NCI-H345 (cell line): Measurements from ENCODE around the gene ENKUR.
A peak's percentile ranks its signal among the peaks of the same experiment; 100 is the strongest.
"Not testable (repeated sequence)": the region's sequence is repeated elsewhere in the genome, so short reads cannot be mapped to it uniquely, and the experiment has no call there.

ENCODE experiments used
- DNase-seq: peaks from one replicate; lab custom pipeline; 2025; lab: John Stamatoyannopoulos, UW

Gene ENKUR

GRCh38 chr10:25023278-25023677, 7.3 kb upstream of the ENKUR start:
- DNase-seq: no peak

DNA sequence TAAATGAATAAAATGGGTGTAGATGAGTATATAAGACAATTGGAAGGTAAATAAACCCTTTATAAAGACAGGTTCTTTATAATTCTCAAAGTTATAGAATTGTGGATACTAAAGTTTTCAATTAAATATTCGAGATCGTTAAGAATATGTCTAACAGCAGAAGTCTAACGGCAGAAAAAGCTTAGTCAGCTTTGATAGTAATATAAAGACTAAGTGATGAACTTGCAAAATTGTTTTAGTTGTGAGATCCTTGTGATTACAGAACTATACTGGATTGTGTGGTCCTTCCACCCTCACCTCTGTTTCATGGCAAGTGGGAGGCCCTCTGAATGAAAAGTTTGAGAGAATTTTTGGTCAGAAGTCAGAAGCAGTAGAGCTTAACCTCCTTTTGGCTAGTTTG, 2.7 kb upstream of the ENKUR start:
- no peak for DNase-seq

- no peak for DNase-seq
Measured at GRCh38 chr10:25017661-25018060, 1.7 kb upstream of the ENKUR start.

DNA sequence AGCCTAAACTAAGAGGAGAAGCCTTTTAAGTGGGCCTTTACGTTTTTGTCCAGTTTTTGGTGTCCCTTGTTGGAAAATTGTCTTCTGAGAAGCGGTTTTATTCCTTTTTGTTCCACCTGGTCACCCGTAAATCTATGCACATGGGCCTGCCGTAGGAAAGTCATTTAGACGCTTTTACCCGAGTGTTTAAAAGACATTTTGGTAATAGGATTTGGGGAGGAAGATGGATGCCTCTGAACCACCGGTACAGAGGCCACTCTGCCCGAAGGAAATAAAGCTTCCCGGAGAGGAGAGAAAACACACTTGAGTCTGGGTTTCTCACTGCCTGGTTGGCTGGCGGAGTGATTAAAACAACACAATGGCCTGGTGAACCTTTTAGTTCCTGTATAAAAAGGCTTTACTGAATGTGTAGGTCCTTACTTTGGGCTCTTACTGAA, 1.2 kb upstream of the ENKUR start:
- peak; percentile 62 for DNase-seq

DNA sequence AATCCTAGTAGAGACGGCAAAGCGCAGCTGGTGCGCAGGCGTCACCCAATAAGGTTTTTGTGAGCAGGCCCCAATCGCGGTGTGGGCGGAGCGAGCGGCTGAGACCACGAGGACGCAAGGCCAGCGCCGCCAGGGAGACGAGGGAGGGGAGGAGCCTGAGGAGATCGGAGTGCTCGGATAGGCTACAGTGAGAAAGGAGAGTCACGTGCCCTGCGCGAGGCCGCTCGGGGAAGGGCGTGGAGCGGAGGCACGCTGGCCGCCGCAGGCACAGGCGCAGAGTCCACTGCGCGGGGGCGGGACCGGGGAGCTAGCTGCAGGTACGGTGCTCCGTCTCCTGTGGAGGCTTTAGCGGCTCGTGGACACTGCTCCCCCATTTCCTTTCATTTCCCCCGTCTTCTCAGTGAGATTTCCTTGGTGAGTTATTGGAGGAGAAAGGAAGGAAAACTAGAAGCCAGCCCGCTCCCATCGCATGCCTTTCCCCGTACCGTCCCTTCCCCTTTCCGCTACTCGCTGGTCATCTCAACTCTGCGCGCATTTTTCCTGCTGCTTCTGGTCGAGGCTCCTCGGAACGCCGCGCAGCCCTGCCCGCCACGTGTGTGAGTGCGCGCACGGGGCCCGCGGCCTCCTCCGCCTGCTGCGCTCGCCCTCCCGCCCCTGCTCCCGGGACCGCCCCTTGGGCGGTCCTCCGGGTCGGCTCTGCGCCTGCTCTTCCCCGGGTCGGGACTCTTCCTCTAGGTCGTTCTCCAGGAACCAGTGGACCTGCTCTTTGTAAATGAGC, 607 bp upstream of the ENKUR start, which contains the start of gene THNSL1:
Gene THNSL1 (plus strand): TSS at position 237 of the 778 bp plus-strand sequence. CDS start 6,612 bp downstream, outside the sequence.
- DNase-seq: peak; percentile 97

- no peak for DNase-seq
Measured at GRCh38 chr10:25014579-25014978, 1.4 kb downstream of the ENKUR start.

DNA sequence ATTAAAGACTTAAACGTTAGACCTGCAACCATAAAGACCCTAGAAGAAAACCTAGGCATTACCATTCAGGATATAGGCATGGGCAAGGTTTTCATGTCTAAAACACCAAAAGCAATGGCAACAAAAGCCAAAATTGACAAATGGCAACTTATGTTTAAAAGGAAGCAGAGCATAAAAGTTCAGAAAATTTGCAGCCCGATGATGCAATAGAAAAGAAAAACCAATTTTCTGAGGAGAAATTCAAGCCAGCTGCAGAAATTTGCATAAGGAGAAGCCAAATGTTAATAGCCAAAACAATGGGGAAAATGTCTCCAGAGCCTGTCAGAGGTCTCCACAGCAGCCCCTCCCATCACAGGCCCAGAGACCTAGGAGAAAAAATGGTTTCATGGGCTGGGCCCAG, 4.4 kb downstream of the ENKUR start:
- DNase-seq: not testable (repeated sequence)

DNA sequence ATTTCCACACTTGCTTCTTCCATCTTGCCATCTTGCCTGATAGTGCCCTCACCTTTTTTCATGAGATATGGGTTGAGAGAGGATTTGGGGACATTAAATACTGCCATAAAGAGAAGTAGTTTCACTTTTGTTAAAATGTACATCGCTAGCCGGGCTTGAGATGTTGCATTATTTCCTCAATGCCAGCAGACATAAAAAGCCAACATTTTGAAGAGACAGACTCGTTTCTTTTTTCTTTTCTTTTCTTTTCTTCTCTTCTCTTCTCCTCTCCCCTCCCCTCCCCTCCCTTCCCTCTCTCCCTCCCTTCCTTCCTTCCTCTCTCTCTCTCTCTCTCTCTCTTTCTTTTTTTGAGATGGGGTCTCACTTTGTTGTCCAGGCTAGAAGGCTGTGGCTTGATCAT, 17.9 kb downstream of the ENKUR start:
- DNase-seq: no peak

DNA sequence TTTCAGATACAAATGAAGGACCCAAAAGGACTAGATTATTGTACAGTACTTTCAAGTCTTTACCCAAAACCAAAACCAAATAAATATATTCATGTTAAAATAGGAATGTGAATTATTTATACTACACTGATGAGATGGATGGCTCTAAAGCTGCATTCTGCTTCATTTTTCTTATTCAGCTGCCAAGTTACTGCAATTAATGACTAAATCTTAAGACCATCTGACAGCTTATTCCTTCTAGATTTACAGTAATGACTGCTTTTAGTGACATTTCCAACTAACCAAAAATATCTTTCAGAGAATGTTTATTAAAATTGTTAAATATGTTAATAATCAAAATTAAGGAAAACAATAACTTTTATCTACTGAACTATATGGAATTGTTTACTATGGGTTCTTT, 20.9 kb downstream of the ENKUR start:
- DNase-seq: no peak

DNA sequence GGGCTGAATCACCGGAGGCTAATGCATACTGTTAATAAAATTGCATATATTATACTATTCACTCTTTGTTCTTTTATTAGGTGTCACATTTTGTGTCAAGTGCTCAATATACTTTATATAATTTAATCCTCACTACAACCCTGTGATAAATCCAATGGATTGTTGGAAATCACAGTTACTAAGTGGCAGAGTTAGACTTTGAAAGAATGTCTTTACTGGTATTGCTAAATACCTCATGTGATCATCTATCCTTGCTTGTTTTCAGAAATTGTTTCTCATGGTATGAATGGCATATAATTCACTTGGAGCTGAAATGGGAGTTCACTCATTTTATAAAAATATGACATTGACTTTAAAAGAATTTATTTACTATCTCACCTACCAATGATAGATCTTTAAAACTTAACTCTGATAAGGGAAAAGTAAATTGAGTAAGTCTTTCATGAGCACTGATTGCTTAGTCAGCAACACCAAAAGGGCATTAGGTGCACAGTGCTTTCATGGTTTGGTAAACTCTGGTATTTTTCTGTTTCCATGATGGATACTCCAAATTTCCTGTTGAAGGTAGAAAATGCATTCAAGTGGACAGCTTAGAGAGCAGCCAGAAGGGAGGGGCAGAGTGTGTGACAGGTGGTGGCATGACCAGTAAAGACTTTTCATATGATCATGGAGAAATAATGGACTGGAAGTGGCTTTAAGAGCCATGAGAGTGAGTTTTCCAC, 22.6 kb downstream of the ENKUR start:
- no peak for DNase-seq

GRCh38 chr10:24992512-24993133, 23.3 kb downstream of the ENKUR start:
- DNase-seq: no peak

DNA sequence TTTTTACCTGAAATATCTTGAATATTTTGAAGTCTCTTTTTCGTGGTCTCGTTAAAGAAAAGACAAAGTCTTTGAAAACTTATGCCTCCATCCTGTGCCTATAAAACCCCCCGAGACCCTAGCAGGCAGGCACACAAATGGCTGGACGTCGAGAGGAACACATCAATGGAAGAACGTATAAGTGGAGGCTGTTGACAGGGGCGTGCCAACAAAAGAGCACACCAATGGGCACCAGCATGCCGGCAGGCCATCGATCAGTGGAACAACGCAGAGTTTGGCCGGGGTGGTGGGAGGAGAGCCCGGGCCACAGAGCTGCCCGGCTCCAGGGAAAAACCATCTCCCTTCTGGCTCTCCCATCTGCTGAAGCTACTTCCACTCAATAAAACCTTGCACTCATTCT, 24.7 kb downstream of the ENKUR start:
- DNase-seq: no peak

- DNase-seq: no peak
Measured at GRCh38 chr10:24989867-24990266, 26.1 kb downstream of the ENKUR start.

DNA sequence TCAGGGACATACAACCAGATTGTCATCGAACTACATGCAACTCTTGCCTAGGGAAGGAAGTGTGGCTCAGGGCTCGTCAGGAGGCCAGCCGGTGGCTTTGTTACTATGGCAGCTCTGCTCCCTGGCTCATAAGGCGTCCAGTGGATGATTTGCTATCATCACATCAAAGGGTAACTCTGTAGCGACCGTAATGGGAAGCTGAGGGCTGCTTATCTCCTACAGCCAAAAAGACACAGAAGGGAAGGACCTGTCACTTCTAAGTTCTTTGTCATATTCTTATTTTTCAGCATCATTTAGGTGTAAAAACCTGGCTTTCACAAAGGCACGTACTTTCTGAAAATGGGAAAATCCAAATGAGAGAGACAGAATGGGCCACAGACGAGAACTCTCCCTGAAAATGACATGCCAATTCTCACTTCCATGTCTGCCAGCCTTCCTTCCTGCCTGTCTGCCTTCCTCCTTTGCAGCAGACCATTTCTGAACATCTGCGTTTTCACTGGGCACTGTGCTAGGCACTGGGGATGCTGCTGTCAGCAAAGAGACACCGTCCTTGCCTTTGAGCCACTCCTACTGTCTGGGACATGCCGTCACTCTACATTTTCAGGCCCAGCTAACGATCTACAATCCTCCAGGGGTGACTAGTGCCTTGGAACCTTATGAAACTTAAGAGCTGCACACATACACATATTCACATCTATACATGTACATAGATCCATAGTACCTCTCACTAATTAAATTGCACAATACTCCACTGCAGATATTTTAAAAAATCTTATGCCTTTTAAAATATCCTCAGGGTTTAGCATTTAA, 26.9 kb downstream of the ENKUR start:
- DNase-seq: no peak

GRCh38 chr10:24984906-24985305, 31.1 kb downstream of the ENKUR start:
- DNase-seq: peak; percentile 2

DNA sequence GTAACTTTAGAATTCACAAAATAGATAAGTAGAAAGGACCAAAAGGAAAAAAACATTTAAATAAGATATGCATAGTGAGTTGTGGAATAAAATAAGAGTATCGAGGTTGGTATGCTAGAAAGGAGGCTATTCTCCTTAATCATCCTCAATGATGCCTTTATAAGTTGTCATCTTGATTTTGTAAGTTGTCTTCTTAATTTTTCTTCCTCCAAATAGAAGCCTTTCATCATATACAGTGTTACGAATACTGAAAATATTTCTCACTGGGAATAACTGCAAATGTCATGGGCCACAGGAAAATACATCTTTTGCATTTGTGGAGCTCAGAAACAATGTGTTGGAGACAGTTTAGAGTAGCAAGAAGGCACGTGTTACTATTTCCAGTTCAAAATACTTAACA, 32.0 kb downstream of the ENKUR start:
- DNase-seq: no peak

GRCh38 chr10:24983130-24983529, 32.8 kb downstream of the ENKUR start:
- no peak for DNase-seq

DNA sequence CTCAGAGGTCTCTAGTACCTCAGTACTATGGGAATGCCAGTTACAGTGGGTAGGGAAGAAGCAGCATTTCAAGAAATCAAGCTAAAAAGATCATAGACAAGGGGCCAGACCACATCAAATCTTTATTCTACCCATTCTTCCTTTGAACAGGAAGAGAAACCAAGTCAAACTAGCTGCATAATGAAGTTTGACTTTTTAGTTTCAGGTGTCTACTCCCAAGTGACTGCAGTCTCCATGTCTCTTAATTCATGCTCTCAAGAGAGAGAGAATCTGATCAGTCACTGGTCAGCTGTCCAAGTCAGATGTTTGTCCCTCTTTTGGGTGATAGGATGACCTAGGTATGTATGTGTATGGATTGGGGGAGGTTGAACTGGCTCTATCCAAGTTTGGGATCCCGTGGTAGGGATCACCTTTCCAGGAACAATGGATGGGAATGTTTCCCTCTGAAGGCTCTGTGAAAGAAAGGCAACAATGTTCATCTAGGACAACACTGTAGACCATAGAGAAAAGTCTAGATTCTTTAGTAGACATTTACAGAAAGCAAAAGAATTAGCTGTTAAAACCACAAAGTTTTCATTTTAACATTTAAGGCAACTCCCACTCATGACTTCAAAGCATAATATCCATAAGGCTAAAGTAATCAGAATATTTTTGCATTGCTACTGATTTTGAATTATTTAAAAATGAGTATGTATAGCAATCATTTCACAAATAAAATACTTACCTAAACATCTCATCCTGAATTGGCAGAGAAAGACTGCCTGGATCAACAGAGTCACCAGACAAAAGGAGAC, 33.4 kb downstream of the ENKUR start:
- DNase-seq: no peak

- no peak for DNase-seq
Measured at GRCh38 chr10:24981161-24981710, 34.7 kb downstream of the ENKUR start.

DNA sequence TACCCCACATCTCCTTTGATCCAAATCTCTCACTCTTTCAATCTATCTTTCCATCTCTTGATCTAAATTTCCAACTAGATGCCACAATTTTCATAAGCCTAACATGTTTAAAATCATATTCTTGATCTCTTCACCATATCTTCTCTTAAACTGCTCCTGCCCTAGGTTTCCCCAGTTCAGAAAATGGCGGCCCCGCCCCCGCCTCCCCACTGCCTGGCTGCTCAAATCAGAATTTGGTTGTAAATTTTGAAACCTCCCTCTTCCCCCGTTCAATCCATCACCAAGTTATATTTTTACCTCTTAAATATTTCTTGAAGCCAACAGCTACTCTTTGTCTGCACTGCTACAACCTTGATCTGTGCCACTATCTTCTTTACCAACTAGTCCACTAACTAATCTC, 36.3 kb downstream of the ENKUR start:
- no peak for DNase-seq

DNA sequence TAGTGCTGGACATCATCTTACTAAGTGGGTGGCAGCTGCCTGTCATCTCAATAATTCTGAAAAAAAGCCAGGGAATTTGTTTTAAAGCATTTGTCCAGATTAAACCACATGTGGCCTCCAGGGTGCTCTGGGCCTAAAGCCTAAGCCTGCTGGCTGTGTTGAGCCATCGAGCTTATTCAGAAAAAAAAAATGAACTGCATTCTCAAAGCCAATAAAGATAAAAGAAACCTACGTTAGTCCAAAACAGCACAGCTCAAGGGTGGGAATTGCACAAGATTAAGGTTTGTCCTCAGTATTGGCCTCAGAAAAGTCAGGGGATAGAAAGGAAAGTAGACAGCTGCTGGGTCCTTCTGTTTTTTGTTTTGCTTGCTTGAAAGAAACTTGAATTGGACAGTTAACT, 41.0 kb downstream of the ENKUR start:
- DNase-seq: no peak
